ENCODE results near the gene SLC39A5.

DNA sequence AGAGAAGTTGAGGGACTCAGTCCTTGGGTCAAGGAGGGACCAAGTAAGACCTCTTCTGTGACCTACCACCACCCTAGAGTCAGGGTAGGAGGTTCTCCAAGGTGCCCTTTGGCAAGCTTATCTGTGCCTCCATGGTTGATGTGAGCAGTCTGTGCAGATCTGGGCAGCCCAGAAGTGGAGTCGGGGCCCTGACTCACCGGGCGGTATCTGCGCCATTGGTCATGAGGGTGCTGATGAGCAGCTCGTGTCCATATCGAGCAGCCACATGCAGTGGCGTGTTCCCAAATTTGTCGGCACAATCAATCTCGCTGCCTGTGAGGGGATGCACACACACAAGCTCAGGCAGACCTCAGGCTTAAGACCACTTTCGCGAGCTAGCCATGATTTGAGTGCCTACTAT is 23.2 kb downstream of the SLC39A5 start:
- TF ChIP-seq, protein P1, sequence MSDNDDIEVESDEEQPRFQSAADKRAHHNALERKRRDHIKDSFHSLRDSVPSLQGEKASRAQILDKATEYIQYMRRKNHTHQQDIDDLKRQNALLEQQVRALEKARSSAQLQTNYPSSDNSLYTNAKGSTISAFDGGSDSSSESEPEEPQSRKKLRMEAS (IDR thresholded peaks at IDR 0.05) = no peak
- TF ChIP-seq, protein P2, sequence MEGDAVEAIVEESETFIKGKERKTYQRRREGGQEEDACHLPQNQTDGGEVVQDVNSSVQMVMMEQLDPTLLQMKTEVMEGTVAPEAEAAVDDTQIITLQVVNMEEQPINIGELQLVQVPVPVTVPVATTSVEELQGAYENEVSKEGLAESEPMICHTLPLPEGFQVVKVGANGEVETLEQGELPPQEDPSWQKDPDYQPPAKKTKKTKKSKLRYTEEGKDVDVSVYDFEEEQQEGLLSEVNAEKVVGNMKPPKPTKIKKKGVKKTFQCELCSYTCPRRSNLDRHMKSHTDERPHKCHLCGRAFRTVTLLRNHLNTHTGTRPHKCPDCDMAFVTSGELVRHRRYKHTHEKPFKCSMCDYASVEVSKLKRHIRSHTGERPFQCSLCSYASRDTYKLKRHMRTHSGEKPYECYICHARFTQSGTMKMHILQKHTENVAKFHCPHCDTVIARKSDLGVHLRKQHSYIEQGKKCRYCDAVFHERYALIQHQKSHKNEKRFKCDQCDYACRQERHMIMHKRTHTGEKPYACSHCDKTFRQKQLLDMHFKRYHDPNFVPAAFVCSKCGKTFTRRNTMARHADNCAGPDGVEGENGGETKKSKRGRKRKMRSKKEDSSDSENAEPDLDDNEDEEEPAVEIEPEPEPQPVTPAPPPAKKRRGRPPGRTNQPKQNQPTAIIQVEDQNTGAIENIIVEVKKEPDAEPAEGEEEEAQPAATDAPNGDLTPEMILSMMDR (IDR thresholded peaks at IDR 0.05; ENCODE audit: low read depth, low read length, missing input control) = no peak
- TF ChIP-seq FOXA1 (IDR thresholded peaks at IDR 0.05) (no peak), YY1 (IDR thresholded peaks at IDR 0.05) (no peak), SP1 (IDR thresholded peaks at IDR 0.05) (no peak), JUND (IDR thresholded peaks at IDR 0.05) (no peak), GABPA (IDR thresholded peaks at IDR 0.05 in 1 of 2, conservative IDR thresholded peaks at IDR 0.05 in 1 of 2) (no peak), TAF1 (conservative IDR thresholded peaks at IDR 0.05) (no peak), RAD21 (IDR thresholded peaks at IDR 0.05) (no peak), EGR1 (IDR thresholded peaks at IDR 0.05; ENCODE audit: low read depth in 2 of 2) (no peak)
- TF ChIP-seq, protein P3, sequence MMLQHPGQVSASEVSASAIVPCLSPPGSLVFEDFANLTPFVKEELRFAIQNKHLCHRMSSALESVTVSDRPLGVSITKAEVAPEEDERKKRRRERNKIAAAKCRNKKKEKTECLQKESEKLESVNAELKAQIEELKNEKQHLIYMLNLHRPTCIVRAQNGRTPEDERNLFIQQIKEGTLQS (IDR thresholded peaks at IDR 0.05) = no peak
- TF ChIP-seq, protein P4, sequence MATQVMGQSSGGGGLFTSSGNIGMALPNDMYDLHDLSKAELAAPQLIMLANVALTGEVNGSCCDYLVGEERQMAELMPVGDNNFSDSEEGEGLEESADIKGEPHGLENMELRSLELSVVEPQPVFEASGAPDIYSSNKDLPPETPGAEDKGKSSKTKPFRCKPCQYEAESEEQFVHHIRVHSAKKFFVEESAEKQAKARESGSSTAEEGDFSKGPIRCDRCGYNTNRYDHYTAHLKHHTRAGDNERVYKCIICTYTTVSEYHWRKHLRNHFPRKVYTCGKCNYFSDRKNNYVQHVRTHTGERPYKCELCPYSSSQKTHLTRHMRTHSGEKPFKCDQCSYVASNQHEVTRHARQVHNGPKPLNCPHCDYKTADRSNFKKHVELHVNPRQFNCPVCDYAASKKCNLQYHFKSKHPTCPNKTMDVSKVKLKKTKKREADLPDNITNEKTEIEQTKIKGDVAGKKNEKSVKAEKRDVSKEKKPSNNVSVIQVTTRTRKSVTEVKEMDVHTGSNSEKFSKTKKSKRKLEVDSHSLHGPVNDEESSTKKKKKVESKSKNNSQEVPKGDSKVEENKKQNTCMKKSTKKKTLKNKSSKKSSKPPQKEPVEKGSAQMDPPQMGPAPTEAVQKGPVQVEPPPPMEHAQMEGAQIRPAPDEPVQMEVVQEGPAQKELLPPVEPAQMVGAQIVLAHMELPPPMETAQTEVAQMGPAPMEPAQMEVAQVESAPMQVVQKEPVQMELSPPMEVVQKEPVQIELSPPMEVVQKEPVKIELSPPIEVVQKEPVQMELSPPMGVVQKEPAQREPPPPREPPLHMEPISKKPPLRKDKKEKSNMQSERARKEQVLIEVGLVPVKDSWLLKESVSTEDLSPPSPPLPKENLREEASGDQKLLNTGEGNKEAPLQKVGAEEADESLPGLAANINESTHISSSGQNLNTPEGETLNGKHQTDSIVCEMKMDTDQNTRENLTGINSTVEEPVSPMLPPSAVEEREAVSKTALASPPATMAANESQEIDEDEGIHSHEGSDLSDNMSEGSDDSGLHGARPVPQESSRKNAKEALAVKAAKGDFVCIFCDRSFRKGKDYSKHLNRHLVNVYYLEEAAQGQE (IDR thresholded peaks at IDR 0.05) = no peak
- TF ChIP-seq, protein P5, sequence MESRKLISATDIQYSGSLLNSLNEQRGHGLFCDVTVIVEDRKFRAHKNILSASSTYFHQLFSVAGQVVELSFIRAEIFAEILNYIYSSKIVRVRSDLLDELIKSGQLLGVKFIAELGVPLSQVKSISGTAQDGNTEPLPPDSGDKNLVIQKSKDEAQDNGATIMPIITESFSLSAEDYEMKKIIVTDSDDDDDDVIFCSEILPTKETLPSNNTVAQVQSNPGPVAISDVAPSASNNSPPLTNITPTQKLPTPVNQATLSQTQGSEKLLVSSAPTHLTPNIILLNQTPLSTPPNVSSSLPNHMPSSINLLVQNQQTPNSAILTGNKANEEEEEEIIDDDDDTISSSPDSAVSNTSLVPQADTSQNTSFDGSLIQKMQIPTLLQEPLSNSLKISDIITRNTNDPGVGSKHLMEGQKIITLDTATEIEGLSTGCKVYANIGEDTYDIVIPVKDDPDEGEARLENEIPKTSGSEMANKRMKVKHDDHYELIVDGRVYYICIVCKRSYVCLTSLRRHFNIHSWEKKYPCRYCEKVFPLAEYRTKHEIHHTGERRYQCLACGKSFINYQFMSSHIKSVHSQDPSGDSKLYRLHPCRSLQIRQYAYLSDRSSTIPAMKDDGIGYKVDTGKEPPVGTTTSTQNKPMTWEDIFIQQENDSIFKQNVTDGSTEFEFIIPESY (IDR thresholded peaks at IDR 0.05) = no peak

Measured in liver (tissue), 3 donors.